ENCODE results near the gene TOX3. TPM values are rescaled to one million over a fixed set of nuclear protein-coding genes. Genes with fewer than 3 reads are reported as not detected.

TOX3 gene
- total RNA-seq, 4 donors from 2014 or later = 0.12 to 4.8 (median 2.0) TPM; not detected in 1

DNA sequence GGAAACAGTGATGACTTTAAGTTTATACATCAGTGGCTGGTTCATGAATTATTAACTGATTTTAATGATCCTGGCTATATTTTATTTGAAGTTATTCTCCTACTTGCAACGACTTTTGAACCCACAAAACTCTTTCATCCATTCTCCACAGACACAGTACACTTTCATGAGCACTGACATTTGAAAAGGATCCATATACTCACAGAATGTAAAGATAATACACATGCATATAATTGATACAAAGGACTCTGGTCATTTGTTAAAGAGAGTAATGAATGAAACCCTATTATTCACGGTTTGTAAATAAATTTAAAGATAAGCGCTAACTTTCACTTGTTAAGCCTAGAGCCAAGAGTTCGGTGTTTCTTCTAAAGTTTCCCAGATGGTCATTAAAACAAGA lies 3.3 kb downstream of the TOX3 start:
- peaks cover 0 to 26% (median 12%) of the 10 kb centered on the region in 3 donors for H3K4me1 ChIP-seq
- no peaks in the 10 kb centered on the region for H3K36me3 ChIP-seq
- H3K4me3 ChIP-seq = no peak overlapping the region
- no peak for ATAC-seq
- no peak overlapping the region for H3K27ac ChIP-seq
- 66 to 68% methylated on average over 3 to 4 of the region's 4 CpGs for WGBS, 2 donors (ENCODE audit: low coverage in 1 of 2)
- H3K9me3 ChIP-seq = no peaks in the 10 kb centered on the region
- TF ChIP-seq, protein P1, sequence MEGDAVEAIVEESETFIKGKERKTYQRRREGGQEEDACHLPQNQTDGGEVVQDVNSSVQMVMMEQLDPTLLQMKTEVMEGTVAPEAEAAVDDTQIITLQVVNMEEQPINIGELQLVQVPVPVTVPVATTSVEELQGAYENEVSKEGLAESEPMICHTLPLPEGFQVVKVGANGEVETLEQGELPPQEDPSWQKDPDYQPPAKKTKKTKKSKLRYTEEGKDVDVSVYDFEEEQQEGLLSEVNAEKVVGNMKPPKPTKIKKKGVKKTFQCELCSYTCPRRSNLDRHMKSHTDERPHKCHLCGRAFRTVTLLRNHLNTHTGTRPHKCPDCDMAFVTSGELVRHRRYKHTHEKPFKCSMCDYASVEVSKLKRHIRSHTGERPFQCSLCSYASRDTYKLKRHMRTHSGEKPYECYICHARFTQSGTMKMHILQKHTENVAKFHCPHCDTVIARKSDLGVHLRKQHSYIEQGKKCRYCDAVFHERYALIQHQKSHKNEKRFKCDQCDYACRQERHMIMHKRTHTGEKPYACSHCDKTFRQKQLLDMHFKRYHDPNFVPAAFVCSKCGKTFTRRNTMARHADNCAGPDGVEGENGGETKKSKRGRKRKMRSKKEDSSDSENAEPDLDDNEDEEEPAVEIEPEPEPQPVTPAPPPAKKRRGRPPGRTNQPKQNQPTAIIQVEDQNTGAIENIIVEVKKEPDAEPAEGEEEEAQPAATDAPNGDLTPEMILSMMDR (IDR thresholded peaks at IDR 0.05) = no peak
- TF ChIP-seq EP300 (IDR thresholded peaks at IDR 0.05) (no peak), POLR2A (IDR thresholded peaks at IDR 0.05) (no peak), POLR2AphosphoS5 (IDR thresholded peaks at IDR 0.05) (no peak)
- H3K27me3 ChIP-seq = peaks cover 85% of the 10 kb centered on the region

DNA sequence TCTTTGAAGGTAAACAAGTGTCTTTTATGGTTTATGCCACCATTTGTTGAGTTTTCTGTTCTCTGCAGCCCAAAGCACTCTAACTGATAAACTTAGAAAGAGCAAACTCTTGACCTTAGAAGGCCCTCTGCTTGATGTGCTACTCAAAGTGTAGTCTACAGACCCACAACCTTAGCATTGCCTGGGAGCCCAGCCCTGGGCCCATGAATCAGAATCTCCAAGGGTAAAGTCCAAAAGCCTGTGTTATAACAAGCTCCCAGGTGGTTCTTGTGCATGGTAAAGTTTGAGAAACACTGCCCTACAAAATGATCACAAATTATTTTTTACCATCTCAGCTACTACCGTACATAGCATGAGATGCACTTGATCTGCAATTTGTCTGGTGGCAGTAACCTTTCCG lies 6.0 kb downstream of the TOX3 start:
- Histone ChIP-seq H3K9me3 (no peaks in the 10 kb centered on the region), H3K4me3 (no peak overlapping the region), H3K36me3 (no peaks in the 10 kb centered on the region), H3K27me3 (peaks cover 60% of the 10 kb centered on the region), H3K27ac (no peak overlapping the region), H3K4me1 (peaks cover 0 to 11% (median 5%) of the 10 kb centered on the region in 3 donors)
- no peak for ATAC-seq
- WGBS, 2 donors (ENCODE audit: low coverage in 1 of 2) = 90 to 92% methylated on average over 2 of the region's 2 CpGs
- TF ChIP-seq POLR2A (IDR thresholded peaks at IDR 0.05) (no peak), EP300 (IDR thresholded peaks at IDR 0.05) (no peak), POLR2AphosphoS5 (IDR thresholded peaks at IDR 0.05) (no peak)
- TF ChIP-seq, protein P1 (IDR thresholded peaks at IDR 0.05) = no peak

DNA sequence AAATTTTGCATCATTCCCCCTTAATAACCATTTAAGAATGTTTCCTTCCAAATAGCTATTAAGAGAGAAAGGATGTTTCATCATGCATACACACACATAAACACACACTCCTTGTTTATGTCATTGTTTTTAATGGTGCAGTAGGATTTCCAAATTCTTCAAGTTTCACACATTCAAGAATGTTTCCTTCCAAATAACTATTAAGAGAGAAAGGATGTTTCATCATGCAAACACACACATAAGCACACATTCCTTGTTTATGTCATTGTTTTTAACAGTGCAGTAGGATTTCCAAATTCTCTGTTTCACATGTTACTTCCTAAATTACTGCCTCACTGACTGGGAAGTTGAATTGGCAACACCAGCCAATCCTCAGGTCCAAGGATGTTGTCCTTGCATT lies 7.8 kb downstream of the TOX3 start:
- Histone ChIP-seq H3K27me3 (peaks cover 42% of the 10 kb centered on the region), H3K4me3 (no peak overlapping the region), H3K27ac (no peak overlapping the region), H3K9me3 (no peaks in the 10 kb centered on the region), H3K4me1 (no peaks in the 10 kb centered on the region), H3K36me3 (no peaks in the 10 kb centered on the region)
- TF ChIP-seq POLR2A (IDR thresholded peaks at IDR 0.05) = no peak
- TF ChIP-seq EP300 (IDR thresholded peaks at IDR 0.05) = no peak
- no peak for TF ChIP-seq POLR2AphosphoS5 (IDR thresholded peaks at IDR 0.05)
- TF ChIP-seq, protein P1 (IDR thresholded peaks at IDR 0.05) = no peak
- ATAC-seq = no peak

DNA sequence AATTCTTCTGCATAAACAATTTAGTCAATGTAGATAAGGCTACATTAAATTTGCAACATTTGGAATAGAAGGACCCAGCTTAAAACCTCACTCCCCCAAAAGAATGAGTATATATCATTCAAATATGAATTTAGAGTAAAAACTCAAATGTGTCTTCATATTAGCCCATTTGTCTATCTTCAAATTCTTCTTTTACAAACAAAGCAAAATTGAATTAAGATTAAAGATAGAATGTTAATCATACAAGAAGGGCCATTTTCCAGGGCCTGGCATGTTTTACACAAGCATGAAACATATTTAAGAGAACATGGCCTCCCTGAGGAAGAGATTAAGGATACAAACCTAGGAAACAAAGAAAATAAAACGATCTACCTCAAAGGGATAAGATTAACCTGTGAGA lies 8.4 kb downstream of the TOX3 start:
- Histone ChIP-seq H3K9me3 (no peaks in the 10 kb centered on the region), H3K4me3 (no peak overlapping the region), H3K4me1 (no peaks in the 10 kb centered on the region), H3K36me3 (no peaks in the 10 kb centered on the region), H3K27me3 (peaks cover 36% of the 10 kb centered on the region), H3K27ac (no peak overlapping the region)
- TF ChIP-seq, protein P1 (IDR thresholded peaks at IDR 0.05) = no peak
- TF ChIP-seq EP300 (IDR thresholded peaks at IDR 0.05) = no peak
- TF ChIP-seq POLR2A (IDR thresholded peaks at IDR 0.05) = no peak
- TF ChIP-seq POLR2AphosphoS5 (IDR thresholded peaks at IDR 0.05) = no peak
- no peak for ATAC-seq
- 36 to 47% methylated on average over 1 of the region's 1 CpG for WGBS, 2 donors (ENCODE audit: low coverage in 1 of 2)

DNA sequence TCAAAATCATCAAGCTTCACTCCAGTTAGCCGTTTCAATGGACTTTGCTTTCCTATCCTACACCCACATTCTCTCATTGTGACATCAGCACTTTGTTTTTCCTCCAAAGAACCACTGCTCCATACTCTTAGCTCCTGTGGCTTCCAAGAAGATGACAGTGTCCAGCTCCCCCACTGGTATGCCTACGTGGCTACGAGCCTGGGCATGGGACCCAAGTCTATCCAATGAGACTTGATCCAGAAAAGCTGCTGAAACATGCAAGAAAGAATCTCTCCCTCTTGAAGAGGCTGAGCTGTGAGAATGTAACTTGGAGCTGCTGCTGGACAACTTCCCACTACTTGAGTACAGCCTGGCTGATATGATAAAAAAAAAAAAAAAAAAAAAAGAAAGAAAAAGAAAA lies 9.4 kb downstream of the TOX3 start:
- ATAC-seq = no peak
- WGBS, 2 donors (ENCODE audit: low coverage in 1 of 2) = 31 to 57% methylated on average over 1 to 3 of the region's 3 CpGs
- no peaks in the 10 kb centered on the region for H3K36me3 ChIP-seq
- H3K27ac ChIP-seq = no peak overlapping the region
- peaks cover 26% of the 10 kb centered on the region for H3K27me3 ChIP-seq
- H3K9me3 ChIP-seq = no peaks in the 10 kb centered on the region
- H3K4me3 ChIP-seq = no peak overlapping the region
- no peaks in the 10 kb centered on the region for H3K4me1 ChIP-seq
- TF ChIP-seq POLR2AphosphoS5 (IDR thresholded peaks at IDR 0.05) (no peak), EP300 (IDR thresholded peaks at IDR 0.05) (no peak), POLR2A (IDR thresholded peaks at IDR 0.05) (no peak)
- TF ChIP-seq, protein P1 (IDR thresholded peaks at IDR 0.05) = no peak

Data from gastroesophageal sphincter (tissue), 4 donors.